GM18507 (cell line): ENCODE measurements around the gene AOAH.

ENCODE experiments used
- DNase-seq: peaks from one replicate; pipeline ENCODE4 v3.0.0; 2011; ENCODE audit warnings: low read depth; ENCODE audit not compliant: insufficient read length; ENCODE audit errors: extremely low spot score
- FAIRE-seq: peaks from 2 replicates; lab custom pipeline; 2011; peaks lifted over from hg19 to GRCh38; lab: Jason Lieb, UNC

AOAH gene

DNA sequence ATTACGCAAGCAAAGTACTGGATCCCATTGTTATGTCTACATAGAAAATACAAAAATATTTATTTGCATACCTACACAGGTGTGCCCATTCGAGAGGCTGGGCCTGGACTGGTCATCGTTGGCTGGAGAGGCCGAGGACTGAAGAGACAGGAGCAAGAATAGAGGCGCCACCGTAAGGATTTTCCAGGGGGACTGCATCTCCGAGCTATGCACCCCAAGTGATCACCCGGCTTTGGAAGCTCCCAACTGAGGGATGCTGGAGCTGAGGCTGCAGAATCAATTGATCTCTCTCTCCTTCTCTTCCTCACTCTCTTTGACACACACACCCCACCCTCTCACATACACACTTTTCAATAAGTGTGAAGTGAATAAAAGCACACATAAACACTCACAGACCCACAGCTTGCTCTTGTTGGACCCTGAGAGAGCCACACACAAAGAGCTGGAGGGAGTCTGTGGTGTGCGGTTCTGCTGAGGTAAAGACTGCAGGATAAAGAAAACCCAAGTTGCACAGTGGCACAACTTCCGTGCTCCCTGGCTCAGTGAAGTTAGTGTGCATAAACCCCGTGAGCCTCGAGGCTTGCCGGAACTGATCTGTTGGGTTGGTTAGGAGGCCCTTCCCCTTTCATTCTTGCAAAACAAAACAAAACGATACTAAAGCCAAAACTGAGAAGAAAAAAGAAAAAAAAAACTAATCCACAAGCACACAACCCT is at the start of gene AOAH:
TSS of gene AOAH (minus strand) at position 544 of the 714 bp plus-strand sequence. CDS start at position 198, 346 bp downstream.
- peak; percentile 86 for FAIRE-seq
- no peak for DNase-seq

- DNase-seq (no peak), FAIRE-seq (no peak)
These were observed 42.2 kb upstream of the AOAH start for GRCh38 chr7:36766451-36766850.

- FAIRE-seq (no peak), DNase-seq (no peak)
These were observed 41.3 kb upstream of the AOAH start for GRCh38 chr7:36765605-36766004.

DNA sequence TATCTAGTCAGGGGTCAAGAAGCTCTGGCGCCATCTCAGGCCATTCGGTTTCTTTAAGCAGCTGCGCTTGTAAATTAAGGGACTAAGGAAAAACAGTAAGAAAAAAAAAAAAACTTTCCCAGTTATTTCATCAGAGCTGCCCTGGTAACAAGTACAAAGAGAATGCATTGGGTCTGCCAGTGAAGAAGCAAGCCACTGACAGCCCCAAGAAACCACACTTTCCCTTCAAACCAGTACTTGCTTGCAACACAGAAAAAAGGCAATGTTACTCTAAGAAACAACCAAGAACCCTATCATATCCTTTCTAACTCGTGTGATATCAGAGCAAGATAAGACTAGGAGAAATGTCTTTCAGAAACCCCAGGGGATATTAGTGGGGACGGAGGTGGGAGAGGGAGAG is 40.6 kb upstream of the AOAH start:
- no peak for FAIRE-seq
- no peak for DNase-seq

- no peak for DNase-seq
These were observed 39.0 kb upstream of the AOAH start for GRCh38 chr7:36763132-36763816.

GRCh38 chr7:36762394-36762793 is 38.1 kb upstream of the AOAH start:
- FAIRE-seq (no peak), DNase-seq (no peak)

More at GRCh38 chr7:36763132-36763816, 39.0 kb upstream of the AOAH start:
- FAIRE-seq: peak; percentile 45

DNA sequence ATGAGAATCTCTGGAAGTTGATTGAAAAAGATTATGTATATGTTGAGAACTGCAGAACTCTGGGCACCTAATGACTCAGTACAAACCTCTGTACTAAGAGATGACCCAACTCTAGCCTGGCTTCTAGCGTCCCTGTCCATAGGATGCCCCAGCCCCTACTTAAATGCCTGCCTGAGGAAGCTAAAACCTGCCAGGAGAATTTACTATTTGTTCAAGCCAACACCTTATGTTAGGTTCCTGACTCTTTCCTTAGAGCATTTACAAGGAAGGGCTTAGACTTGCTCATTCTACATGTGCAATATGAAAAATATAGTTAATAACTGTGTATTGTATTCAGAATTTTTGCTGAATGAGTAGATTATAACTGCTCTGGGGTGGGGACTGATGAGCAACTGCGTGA is 37.5 kb upstream of the AOAH start:
- no peak for DNase-seq
- no peak for FAIRE-seq

DNA sequence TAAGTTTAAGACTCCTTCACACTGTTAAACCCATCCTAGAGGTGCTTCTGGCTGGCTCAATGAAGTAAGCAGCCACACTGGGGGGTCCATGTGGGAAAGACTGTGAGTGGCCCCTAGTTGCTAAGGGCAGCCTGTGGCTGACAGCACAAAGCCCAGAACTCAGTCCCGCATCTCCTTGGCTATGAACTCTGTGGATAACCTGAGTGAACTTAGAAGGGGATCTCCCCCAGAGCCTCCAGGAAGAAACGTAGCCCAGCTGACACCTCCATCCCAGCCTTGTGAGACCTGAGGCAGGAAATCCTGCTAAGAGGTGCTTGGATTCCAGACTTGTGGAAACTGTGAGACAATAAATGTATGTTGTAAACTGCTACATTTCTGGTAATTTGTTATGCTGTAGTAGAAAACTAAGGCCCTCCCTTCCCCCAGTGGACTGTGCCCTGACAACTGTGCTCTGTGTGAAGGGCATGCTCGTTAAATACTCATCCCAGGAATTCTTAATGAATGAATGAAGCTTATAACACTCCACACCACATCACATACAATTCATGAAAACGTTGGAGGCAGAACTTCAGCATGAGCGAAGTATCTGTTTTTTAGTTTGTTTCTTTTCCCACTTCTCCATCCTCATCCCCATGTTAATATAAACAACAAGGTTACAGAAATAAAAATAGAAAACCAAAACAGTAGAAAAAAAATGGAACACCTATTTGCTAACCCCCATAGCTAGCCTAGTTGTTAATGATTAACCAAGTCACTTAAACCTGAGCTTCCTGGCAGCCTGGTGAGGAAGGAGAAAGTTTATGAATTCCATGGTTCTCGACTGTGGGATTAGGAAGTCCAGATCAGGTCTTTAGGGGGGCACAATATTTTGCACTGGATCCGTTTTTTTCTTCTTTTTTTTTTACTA is 36.8 kb upstream of the AOAH start:
- DNase-seq: no peak
- FAIRE-seq: no peak

- no peak for FAIRE-seq
These were observed 34.6 kb upstream of the AOAH start for GRCh38 chr7:36758879-36759278.

GRCh38 chr7:36755484-36755883 is 31.2 kb upstream of the AOAH start:
- no peak for DNase-seq
- no peak for FAIRE-seq

More at GRCh38 chr7:36758879-36759278, 34.6 kb upstream of the AOAH start:
- DNase-seq: no peak

DNA sequence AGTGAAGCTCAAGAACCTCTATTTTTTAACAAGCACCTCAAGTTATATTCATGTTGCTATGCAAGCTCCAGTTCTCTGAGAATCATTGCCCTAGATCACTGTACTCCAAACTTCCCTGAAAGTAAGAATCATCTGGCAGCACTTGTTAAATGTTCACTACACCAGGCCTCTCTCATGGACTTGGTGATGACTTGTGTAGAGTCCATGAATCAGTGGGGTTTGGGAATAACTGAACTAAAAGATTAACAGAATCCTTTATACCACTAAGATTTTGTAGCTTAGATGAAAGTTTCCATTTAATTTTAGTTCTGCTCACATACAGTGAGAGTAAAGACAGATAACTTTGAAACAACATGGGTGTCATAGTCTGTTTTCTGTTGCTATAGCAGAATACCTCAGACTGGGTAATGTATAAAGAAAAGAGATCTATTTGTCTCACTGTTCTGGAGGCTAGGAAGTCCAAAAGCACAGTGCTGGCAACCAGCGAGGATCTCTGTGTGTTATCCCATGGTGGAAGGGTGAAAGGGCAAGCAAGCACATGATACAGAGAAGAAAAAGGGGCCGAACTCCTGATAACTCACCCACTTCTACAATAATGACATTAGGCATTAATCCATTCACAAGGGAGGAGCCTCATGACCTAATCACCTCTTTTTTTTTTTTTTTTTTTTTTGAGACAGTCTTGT is 27.9 kb upstream of the AOAH start:
- FAIRE-seq (no peak), DNase-seq (no peak)

GRCh38 chr7:36750451-36750850 is 26.2 kb upstream of the AOAH start:
- DNase-seq (no peak), FAIRE-seq (no peak)

GRCh38 chr7:36749282-36749960 is 25.1 kb upstream of the AOAH start:
- no peak for FAIRE-seq

DNA sequence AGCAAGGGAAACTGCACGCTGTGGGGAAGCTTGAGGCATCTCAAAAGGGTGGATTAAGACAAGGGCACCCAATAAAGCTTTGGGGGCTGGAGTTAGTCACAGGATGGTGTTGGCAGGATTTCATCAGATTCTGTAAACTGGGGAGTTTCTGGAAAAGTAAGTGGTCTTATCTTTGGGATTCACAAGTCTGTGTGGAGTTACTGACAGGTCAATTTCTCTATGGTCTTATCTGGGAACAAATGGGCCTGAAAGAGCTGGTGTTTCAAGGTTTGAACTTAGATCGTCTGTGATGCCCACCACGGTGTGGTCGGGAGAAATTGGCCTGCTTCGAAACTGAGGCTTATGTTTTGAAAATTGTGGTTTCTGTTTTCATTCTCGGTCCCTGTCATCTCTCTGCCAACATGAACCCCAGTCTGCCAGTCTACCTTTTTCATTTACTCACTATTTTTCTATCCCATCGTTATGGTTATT is 23.8 kb upstream of the AOAH start:
- FAIRE-seq (peak; percentile 76), DNase-seq (no peak)

More at GRCh38 chr7:36749282-36749960, 25.1 kb upstream of the AOAH start:
- DNase-seq: no peak

DNA sequence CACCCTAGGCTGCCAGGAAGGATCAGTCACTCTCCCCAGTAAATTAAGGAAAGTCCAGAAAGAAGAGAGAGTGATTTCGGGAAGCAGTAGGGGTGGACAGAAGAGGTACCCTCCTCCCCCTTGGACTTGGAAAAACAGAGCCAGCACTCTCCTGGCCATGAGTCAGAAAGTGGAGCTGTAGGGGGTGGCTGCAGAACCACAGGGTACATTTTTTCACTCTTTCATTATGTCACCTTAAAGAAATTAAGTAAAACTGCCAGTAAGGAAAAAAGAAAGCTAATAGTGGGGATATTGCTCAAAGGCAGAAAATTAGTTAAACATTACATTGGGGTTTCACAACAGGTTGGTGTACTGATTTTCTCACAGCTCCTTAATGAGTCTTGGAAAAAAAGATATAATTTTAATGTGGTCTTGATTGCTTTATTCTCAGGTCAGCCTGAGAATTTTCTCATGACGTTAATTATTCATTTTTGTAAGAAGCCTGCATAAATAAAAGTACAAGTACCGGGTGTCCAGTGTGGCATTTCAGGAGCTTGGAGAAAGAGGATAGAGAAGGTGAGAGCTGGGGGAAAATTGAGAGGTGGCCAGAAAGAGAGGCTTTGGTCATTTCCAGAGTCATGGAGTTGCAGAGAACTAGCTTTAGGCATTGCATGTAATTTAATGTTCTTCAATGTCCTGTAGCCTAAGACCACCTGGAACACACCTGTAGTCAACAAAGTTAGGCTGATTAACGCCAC is 23.2 kb upstream of the AOAH start:
- DNase-seq: no peak
- FAIRE-seq: peak; percentile 53

- DNase-seq: no peak
- no peak for FAIRE-seq
These were observed 22.1 kb upstream of the AOAH start for GRCh38 chr7:36746347-36746746.

- peak; percentile 71 for FAIRE-seq
- DNase-seq: no peak
These were observed 18.8 kb upstream of the AOAH start for GRCh38 chr7:36742911-36743775.
